B cell (primary cell): ENCODE results near the gene CBX2. TPM values are rescaled to one million over a fixed set of nuclear protein-coding genes. Genes with fewer than 3 reads are reported as not detected.

Source experiments
- ATAC-seq: fragments of 200-7000 bp; cut with Tn5 transposase; one replicate; pipeline ENCODE4 v1.10.0; 2021; ENCODE audit warnings: low read depth, mild to moderate bottlenecking, moderate number of reproducible peaks, moderate library complexity
- CTCF ChIA-PET: fragments of 350-600 bp; sonication (Branson Sonifier 250); formaldehyde crosslinking; loops from one replicate; lab custom pipeline; 2021; ENCODE audit warnings: antibody characterized with exemption, inconsistent platforms; lab: Charles Lee
- POLR2A ChIA-PET: fragments of 350-600 bp; sonication (Branson Sonifier 250); formaldehyde crosslinking; loops from one replicate; lab custom pipeline; 2021; ENCODE audit warnings: antibody characterized with exemption; lab: Charles Lee
- DNase-seq: peaks from one replicate; pipeline ENCODE4 v3.0.0; 2013
- H2AFZ ChIP-seq: 2 replicates; pipeline ENCODE4 v1.6.1; 2012; ENCODE audit warnings: mild to moderate bottlenecking, low read depth, low read length; ENCODE audit not compliant: insufficient read depth, poor library complexity, severe bottlenecking
- H3K27ac ChIP-seq, 2 donors: 1 replicate in 1 of 2; 2 replicates in 1 of 2; pipeline ENCODE4 v1.5.1; 2012 to 2013; ENCODE audit warnings: low read length in 2 of 2, mild to moderate bottlenecking in 2 of 2, moderate library complexity in 1 of 2
- H3K27me3 ChIP-seq, 4 experiments: fragments of 200-600 bp in 1 of 4; sonication (generic) in 1 of 4; replicated peaks in 1 of 4; 1 replicate in 2 of 4; 2 replicates in 2 of 4; pipeline versions ENCODE4 v1.6.1 to v1.7.0; 2013 to 2016; ENCODE audit warnings: low read length in 3 of 4, mild to moderate bottlenecking in 2 of 4, mixed read lengths in 1 of 4, moderate library complexity in 1 of 4; ENCODE audit not compliant: insufficient read depth in 4 of 4, control insufficient read depth in 3 of 4; ENCODE audit errors: control extremely low read depth in 1 of 4
- H3K36me3 ChIP-seq, 2 experiments: replicated peaks in 1 of 2; 1 replicate in 1 of 2; 2 replicates in 1 of 2; pipeline versions ENCODE4 v1.6.1 to v1.7.1; 2013; ENCODE audit warnings: low read length in 1 of 2; ENCODE audit not compliant: insufficient read depth in 2 of 2, control insufficient read depth in 1 of 2; ENCODE audit errors: control extremely low read depth in 1 of 2, extremely low read depth in 1 of 2
- H3K4me1 ChIP-seq, 2 donors: fragments of 200-600 bp in 1 of 2; sonication (generic) in 1 of 2; 1 replicate in 1 of 2; 2 replicates in 1 of 2; pipeline versions ENCODE4 v1.5.1 to v1.6.1; 2013 to 2017; ENCODE audit warnings: low read length in 2 of 2; ENCODE audit not compliant: control insufficient read depth in 2 of 2, insufficient read depth in 2 of 2
- H3K4me2 ChIP-seq: replicated peaks from 2 replicates; pipeline ENCODE3; 2012; ENCODE audit warnings: mild to moderate bottlenecking, low read depth, low read length; ENCODE audit not compliant: poor library complexity, severe bottlenecking
- H3K4me3 ChIP-seq, 5 experiments: fragments of 200-600 bp in 1 of 5; sonication (generic) in 1 of 5; 1 replicate in 3 of 5; 2 replicates in 2 of 5; pipeline versions ENCODE4 v1.5.1 to v1.7.0; 2011 to 2016; ENCODE audit warnings: low read length in 4 of 5, mild to moderate bottlenecking in 4 of 5, low read depth in 2 of 5, control low read depth in 1 of 5, moderate library complexity in 1 of 5; ENCODE audit not compliant: insufficient read depth in 1 of 5; ENCODE audit errors: control extremely low read depth in 1 of 5, extremely low read depth in 1 of 5
- H3K79me2 ChIP-seq: fragments of 200-600 bp; sonication (generic); one replicate; pipeline ENCODE4 v1.6.0; 2016; ENCODE audit warnings: low read length; ENCODE audit not compliant: control insufficient read depth, insufficient read depth
- H3K9ac ChIP-seq: fragments of 200-600 bp; sonication (generic); 2 replicates; pipeline ENCODE4 v1.6.1; 2017; ENCODE audit warnings: mild to moderate bottlenecking, low read length, moderate library complexity
- H3K9me3 ChIP-seq, 3 donors: one replicate each; pipeline versions ENCODE4 v1.6.1 to v1.7.1; 2013; ENCODE audit warnings: low read length in 2 of 3; ENCODE audit not compliant: control insufficient read depth in 2 of 3, insufficient read depth in 1 of 3; ENCODE audit errors: control extremely low read depth in 1 of 3
- H4K20me1 ChIP-seq: 2 replicates; pipeline ENCODE4 v1.6.0; 2012; ENCODE audit warnings: mild to moderate bottlenecking, low read length; ENCODE audit not compliant: insufficient read depth, control insufficient read depth, poor library complexity, severe bottlenecking
- H3K27ac Mint-ChIP-seq: one replicate; pipeline ENCODE4 v1.8.0; 2021; ENCODE audit warnings: mixed read lengths
- H3K27me3 Mint-ChIP-seq: one replicate; pipeline ENCODE4 v1.8.0; 2021; ENCODE audit warnings: mixed read lengths
- H3K4me1 Mint-ChIP-seq: one replicate; pipeline ENCODE4 v1.8.0; 2021; ENCODE audit warnings: mixed read lengths
- H3K4me3 Mint-ChIP-seq: one replicate; pipeline ENCODE4 v1.8.0; 2021; ENCODE audit warnings: mixed read lengths
- H3K9me3 Mint-ChIP-seq: one replicate; pipeline ENCODE4 v1.8.0; 2022; ENCODE audit warnings: mixed read lengths; ENCODE audit not compliant: insufficient read depth
- CTCF ChIP-seq: fragments of 200-600 bp; IDR thresholded peaks from one replicate; pipeline ENCODE4 v1.8.0; 2022; ENCODE audit warnings: antibody characterized with exemption, mild to moderate bottlenecking
- EZH2 ChIP-seq: IDR thresholded peaks from 2 replicates; pipeline ENCODE4 v1.6.1; 2012; ENCODE audit warnings: borderline replicate concordance, low read depth, mild to moderate bottlenecking, moderate library complexity, low read length; ENCODE audit not compliant: insufficient read depth, poor library complexity, severe bottlenecking
- WGBS: methylation state at CpG from one replicate; pipeline ENCODE4 v1.1.5; 2013; ENCODE audit warnings: missing lambda C conversion rate; ENCODE audit not compliant: insufficient coverage; 5-methylcytosine and 5-hydroxymethylcytosine counted together
- intact Hi-C: fragments of 100-400 bp; cut with micrococcal nuclease; formaldehyde crosslinking; loops from one replicate; pipeline ENCODE4 v1.10.0; 2022
- polyA plus RNA-seq: library from polyadenylated mRNA; depleted of rRNA; stranded (reverse); fragments of >200 nt; gene quantifications from 2 replicates; pipeline ENCODE4 v1.2.3, GENCODE V29; 2012
- total RNA-seq, 2 donors: library from RNA; stranded (reverse); fragments of 120-200 nt in 1 of 2; gene quantifications; 1 replicate in 1 of 2; 2 replicates in 1 of 2; pipeline versions ENCODE4 v1.2.3 to v1.2.4, GENCODE V29; 2013 to 2022

The CBX2 gene
- total and polyA plus RNA-seq, 2 donors (not counting 1 experiment from before 2014, with no cell fraction given), result 0.10 to 0.47 TPM

DNA sequence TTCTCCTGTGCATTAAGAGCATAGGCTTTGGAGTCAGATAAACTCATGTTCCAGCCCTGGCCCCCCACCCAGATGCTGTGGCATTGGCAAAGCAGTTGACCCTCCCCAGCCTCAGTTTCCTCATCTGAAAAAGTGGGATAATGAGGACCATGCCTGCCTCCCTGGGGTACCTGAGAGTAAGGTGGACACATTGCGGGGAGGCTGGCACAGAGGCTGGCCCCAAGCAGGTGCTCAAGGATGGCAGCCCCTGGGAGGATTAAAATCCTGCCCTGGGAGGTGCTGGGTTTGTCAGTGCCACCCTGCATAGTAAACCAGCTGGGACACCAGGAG lies 35.4 kb upstream of the CBX2 start:
- Histone ChIP-seq H4K20me1 (no peaks in the 10 kb centered on the region), H2AFZ (no peak overlapping the region), H3K4me1 (peaks cover 21 to 30% of the 10 kb centered on the region in 2 donors), H3K36me3 (no peaks in the 10 kb centered on the region), H3K27me3 (peaks cover 0 to 34% (median 20%) of the 10 kb centered on the region in 4 experiments), H3K4me2 (peak overlapping the region; percentile 71), H3K9ac (no peak overlapping the region), H3K79me2 (no peaks in the 10 kb centered on the region), H3K9me3 (peaks cover 0 to 12% (median 0%) of the 10 kb centered on the region in 3 donors), H3K27ac (no peak overlapping the region), H3K4me3 (no peak overlapping the region)
- CTCF ChIA-PET, result interaction anchor here (0.6 to 3.0 kb wide), 19 partner anchors 10 to 266 kb away, joined by 3 to 21 read pairs (median 4); no protein-coding TSS in a partner anchor
- intact Hi-C loops, result no loop called here
- POLR2A ChIA-PET, result interaction anchor here (0.6 kb wide), 1 partner anchor 94 kb away, joined by 4 read pairs; no protein-coding TSS in a partner anchor
- 93% methylated on average over 1 of the region's 1 CpG for WGBS
- DNase-seq (no peak), ATAC-seq (no peak)
- Mint-ChIP-seq H3K4me3 (no peak overlapping the region), H3K4me1 (peaks cover 15% of the 10 kb centered on the region), H3K27me3 (peaks cover 30% of the 10 kb centered on the region), H3K27ac (no peak overlapping the region), H3K9me3 (no peaks in the 10 kb centered on the region)
- no peak for TF ChIP-seq EZH2
- no peak for TF ChIP-seq CTCF

- H3K4me2 ChIP-seq, result no peak overlapping the region
- peaks cover 25 to 34% of the 10 kb centered on the region in 2 donors for H3K4me1 ChIP-seq
- H3K4me3 ChIP-seq, result no peak overlapping the region
- H3K27me3 ChIP-seq, result peaks cover 0 to 39% (median 22%) of the 10 kb centered on the region in 4 experiments
- Mint-ChIP-seq H3K27me3 (peaks cover 33% of the 10 kb centered on the region), H3K9me3 (no peaks in the 10 kb centered on the region), H3K4me3 (no peak overlapping the region), H3K27ac (no peak overlapping the region), H3K4me1 (peaks cover 19% of the 10 kb centered on the region)
- no peaks in the 10 kb centered on the region for H3K79me2 ChIP-seq
- DNase-seq, result no peak
- no peak overlapping the region for H3K9ac ChIP-seq
- WGBS, result 95% methylated on average over 2 of the region's 7 CpGs
- TF ChIP-seq EZH2 (no peak), CTCF (no peak)
- H3K27ac ChIP-seq, result no peak overlapping the region
- ChIA-PET POLR2A (interaction anchor here (0.6 to 1.2 kb wide), 2 partner anchors 10 to 94 kb away, joined by 3 to 4 read pairs; no protein-coding TSS in a partner anchor), CTCF (interaction anchor here (0.7 to 3.0 kb wide), 6 partner anchors 10 to 265 kb away, joined by 3 to 21 read pairs (median 6); no protein-coding TSS in a partner anchor)
- intact Hi-C loops, result no loop called here
- H4K20me1 ChIP-seq, result no peaks in the 10 kb centered on the region
- H2AFZ ChIP-seq, result no peak overlapping the region
- no peaks in the 10 kb centered on the region for H3K36me3 ChIP-seq
- no peak for ATAC-seq
- H3K9me3 ChIP-seq, result peaks cover 0 to 16% (median 0%) of the 10 kb centered on the region in 3 donors
Observed at GRCh38 chr17:79742951-79743476, 34.9 kb upstream of the CBX2 start.
